Measurements from ENCODE around the gene IGFLR1.

IGFLR1 gene

GRCh38 chr19:35742121-35742724 lies at the start of gene IGFLR1:
Gene IGFLR1 (minus strand): TSS chr19:35742452. CDS start chr19:35741180, 1,272 bp downstream.
- DNase-seq (ENCODE audit: low spot score) = no peak

GRCh38 chr19:35791814-35792279 lies 49.6 kb upstream of the IGFLR1 start:
- no peak for DNase-seq (ENCODE audit: low spot score)

- DNase-seq (ENCODE audit: low spot score) = no peak
Observed at GRCh38 chr19:35790981-35791813, 48.9 kb upstream of the IGFLR1 start.

GRCh38 chr19:35789978-35790944 lies 48.0 kb upstream of the IGFLR1 start:
- DNase-seq (ENCODE audit: low spot score) = no peak

- DNase-seq (ENCODE audit: low spot score) = no peak
Observed at GRCh38 chr19:35789195-35789977, 47.1 kb upstream of the IGFLR1 start.

GRCh38 chr19:35788205-35788960 lies 46.1 kb upstream of the IGFLR1 start:
- no peak for DNase-seq (ENCODE audit: low spot score)

GRCh38 chr19:35787227-35787799 lies 45.1 kb upstream of the IGFLR1 start:
- no peak for DNase-seq (ENCODE audit: low spot score)

- no peak for DNase-seq (ENCODE audit: low spot score)
Observed at GRCh38 chr19:35786299-35787160, 44.3 kb upstream of the IGFLR1 start.

- no peak for DNase-seq (ENCODE audit: low spot score)
Observed at GRCh38 chr19:35785339-35785627, 43.0 kb upstream of the IGFLR1 start.

- DNase-seq (ENCODE audit: low spot score) = no peak
Observed at GRCh38 chr19:35784503-35785338, 42.5 kb upstream of the IGFLR1 start.

GRCh38 chr19:35783469-35784434 lies 41.5 kb upstream of the IGFLR1 start:
- no peak for DNase-seq (ENCODE audit: low spot score)

- DNase-seq (ENCODE audit: low spot score) = no peak
Observed at GRCh38 chr19:35782589-35782988, 40.3 kb upstream of the IGFLR1 start.

GRCh38 chr19:35781650-35782049 lies 39.4 kb upstream of the IGFLR1 start:
- DNase-seq (ENCODE audit: low spot score) = no peak

GRCh38 chr19:35780717-35781116 lies 38.5 kb upstream of the IGFLR1 start:
- DNase-seq (ENCODE audit: low spot score) = no peak

- DNase-seq (ENCODE audit: low spot score) = no peak
Observed at GRCh38 chr19:35780058-35780457, 37.8 kb upstream of the IGFLR1 start.

- DNase-seq (ENCODE audit: low spot score) = no peak
Observed at GRCh38 chr19:35779033-35779432, 36.8 kb upstream of the IGFLR1 start.

- DNase-seq (ENCODE audit: low spot score) = no peak
Observed at GRCh38 chr19:35777961-35778360, 35.7 kb upstream of the IGFLR1 start.

All from LoVo (cell line).